Rectal smooth muscle tissue (tissue), 1 donor: ENCODE results near the gene WDR20.
"Not testable (repeated sequence)": the region's sequence is repeated elsewhere in the genome, so short reads cannot be mapped to it uniquely, and the experiment has no call there.

Source experiments
- H3K27ac ChIP-seq: one replicate; pipeline ENCODE4 v1.7.0; 2013; ENCODE audit warnings: low read depth, low read length, inconsistent platforms
- H3K27me3 ChIP-seq: one replicate; pipeline ENCODE4 v1.7.0; 2013; ENCODE audit warnings: low read length; ENCODE audit not compliant: control insufficient read depth, insufficient read depth
- H3K36me3 ChIP-seq: one replicate; pipeline ENCODE4 v1.7.0; 2013; ENCODE audit warnings: low read length; ENCODE audit not compliant: control insufficient read depth, insufficient read depth
- H3K4me1 ChIP-seq: one replicate; pipeline ENCODE4 v1.7.0; 2013; ENCODE audit warnings: low read length; ENCODE audit not compliant: control insufficient read depth, insufficient read depth
- H3K4me3 ChIP-seq: one replicate; pipeline ENCODE4 v1.7.0; 2013; ENCODE audit warnings: low read length
- H3K9ac ChIP-seq: one replicate; pipeline ENCODE4 v1.7.0; 2013; ENCODE audit warnings: low read length

Gene WDR20

GRCh38 chr14:102230481-102231210 lies 90.9 kb downstream of the WDR20 start:
- peaks cover 4% of the 10 kb centered on the region for H3K36me3 ChIP-seq
- no peaks in the 10 kb centered on the region for H3K4me1 ChIP-seq
- no peak overlapping the region for H3K27ac ChIP-seq
- no peak overlapping the region for H3K9ac ChIP-seq
- no peak overlapping the region for H3K4me3 ChIP-seq
- H3K27me3 ChIP-seq: no peaks in the 10 kb centered on the region

- no peak overlapping the region for H3K27ac ChIP-seq
- no peak overlapping the region for H3K4me3 ChIP-seq
- no peak overlapping the region for H3K9ac ChIP-seq
- H3K4me1 ChIP-seq: no peaks in the 10 kb centered on the region
- H3K27me3 ChIP-seq: no peaks in the 10 kb centered on the region
- peaks cover 4% of the 10 kb centered on the region for H3K36me3 ChIP-seq
Measured at GRCh38 chr14:102231476-102232347, 92.0 kb downstream of the WDR20 start.

GRCh38 chr14:102232348-102232625 lies 92.6 kb downstream of the WDR20 start:
- H3K9ac ChIP-seq: no peak overlapping the region
- peaks cover 4% of the 10 kb centered on the region for H3K36me3 ChIP-seq
- H3K27ac ChIP-seq: no peak overlapping the region
- H3K27me3 ChIP-seq: no peaks in the 10 kb centered on the region
- no peak overlapping the region for H3K4me3 ChIP-seq
- H3K4me1 ChIP-seq: no peaks in the 10 kb centered on the region

DNA sequence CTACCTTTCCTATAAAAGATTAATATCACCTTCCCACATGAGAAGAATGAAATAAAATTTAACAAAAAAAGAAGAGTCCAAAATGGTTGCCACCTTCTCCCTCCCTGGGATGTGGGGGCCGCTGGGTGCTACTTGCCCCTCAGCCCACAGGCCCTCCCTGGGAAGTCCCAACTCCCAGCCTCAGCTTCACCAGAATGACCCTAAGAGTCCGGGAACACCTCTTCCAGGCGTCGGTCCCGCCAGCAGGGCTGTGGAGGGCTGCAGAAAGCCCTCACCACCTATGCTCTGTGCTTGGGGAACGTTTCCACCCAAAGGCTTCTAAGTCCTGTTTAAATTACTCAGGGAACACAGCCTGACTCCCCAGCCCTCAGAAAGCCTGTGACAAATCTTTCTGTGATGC lies 93.4 kb downstream of the WDR20 start:
- no peak overlapping the region for H3K9ac ChIP-seq
- no peak overlapping the region for H3K4me3 ChIP-seq
- H3K4me1 ChIP-seq: no peaks in the 10 kb centered on the region
- H3K27me3 ChIP-seq: no peaks in the 10 kb centered on the region
- no peak overlapping the region for H3K27ac ChIP-seq
- H3K36me3 ChIP-seq: peaks cover 4% of the 10 kb centered on the region

DNA sequence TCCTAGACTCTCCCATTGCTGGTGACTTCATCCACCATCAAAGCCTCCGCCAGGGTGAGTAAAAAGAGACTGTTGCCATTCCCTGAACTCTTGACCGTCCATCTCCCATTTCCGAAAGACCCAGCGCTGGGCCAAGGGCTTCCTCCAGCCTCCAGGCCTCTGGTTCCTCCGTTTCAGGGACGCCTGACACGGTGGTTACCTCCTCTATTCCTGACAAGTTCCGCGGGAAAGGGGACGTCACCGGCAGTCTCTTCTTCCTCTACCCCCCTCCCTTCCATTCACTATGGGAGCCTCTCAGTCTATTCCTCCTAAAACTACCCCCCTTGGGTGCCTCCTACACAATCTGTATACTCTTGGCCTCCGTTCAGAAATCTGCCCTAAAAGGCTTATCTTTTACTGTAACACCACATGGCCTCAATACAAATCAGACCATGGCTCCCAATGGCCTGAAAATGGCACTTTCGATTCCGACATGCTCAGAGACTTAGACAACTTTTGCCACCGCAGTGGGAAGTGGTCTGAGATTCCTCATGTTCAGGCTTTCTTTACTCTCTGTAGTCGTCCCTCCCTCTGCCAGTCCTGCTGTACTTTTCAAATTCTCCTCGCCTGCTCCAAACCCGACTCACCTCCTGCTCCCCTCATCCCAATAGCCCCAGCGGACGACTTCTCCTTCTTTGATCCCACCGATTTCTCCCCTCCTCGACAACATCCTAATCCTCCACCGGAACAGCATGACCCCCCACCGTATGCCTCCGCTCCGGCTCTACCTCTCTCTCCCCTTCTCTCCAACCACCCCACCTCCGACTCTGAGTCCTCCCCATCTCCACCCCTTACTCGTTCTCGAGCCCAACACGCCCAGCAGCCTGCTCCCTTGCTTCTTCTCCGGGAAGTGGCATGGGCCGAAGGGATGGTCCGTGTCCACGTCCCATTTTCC lies 94.9 kb downstream of the WDR20 start:
- Histone ChIP-seq H3K4me3 (peak overlapping the region; percentile 25), H3K27ac (no peak overlapping the region), H3K9ac (no peak overlapping the region), H3K4me1 (no peaks in the 10 kb centered on the region), H3K27me3 (no peaks in the 10 kb centered on the region), H3K36me3 (peaks cover 4% of the 10 kb centered on the region)

DNA sequence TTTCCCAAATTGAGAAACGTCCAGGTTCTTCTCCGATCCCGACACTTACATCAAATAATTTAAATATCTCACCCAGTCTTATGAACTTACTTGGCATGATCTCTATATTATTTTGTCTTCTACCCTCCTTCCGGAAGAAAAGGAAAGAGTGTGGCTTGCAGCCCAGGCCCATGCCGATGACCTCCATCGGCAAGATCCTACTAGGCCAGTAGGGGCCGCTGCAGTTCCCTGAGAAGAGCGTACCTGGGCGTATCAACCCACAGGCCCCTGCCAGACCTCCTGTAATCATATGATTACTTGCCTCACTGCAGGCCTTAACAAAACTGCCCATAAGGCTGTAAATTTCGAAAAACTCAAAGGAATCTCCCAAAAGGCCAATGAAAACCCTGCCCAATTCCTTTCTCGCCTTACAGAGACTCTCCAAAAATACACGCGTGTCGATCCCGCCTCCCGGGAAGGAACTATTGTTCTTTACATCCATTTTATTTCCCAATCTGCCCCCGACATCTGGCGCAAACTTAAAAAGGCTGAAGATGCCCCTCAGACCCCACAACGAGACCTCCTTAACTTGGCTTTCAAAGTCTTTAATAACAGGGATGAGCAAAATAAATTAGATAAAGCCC lies 95.7 kb downstream of the WDR20 start:
- Histone ChIP-seq H3K36me3 (peaks cover 3% of the 10 kb centered on the region), H3K9ac (no peak overlapping the region), H3K27ac (no peak overlapping the region), H3K4me3 (peak overlapping the region; percentile 25), H3K27me3 (no peaks in the 10 kb centered on the region), H3K4me1 (no peaks in the 10 kb centered on the region)

GRCh38 chr14:102236026-102236425 lies 96.3 kb downstream of the WDR20 start:
- no peak overlapping the region for H3K27ac ChIP-seq
- no peak overlapping the region for H3K4me3 ChIP-seq
- no peaks in the 10 kb centered on the region for H3K27me3 ChIP-seq
- H3K4me1 ChIP-seq: no peaks in the 10 kb centered on the region
- H3K9ac ChIP-seq: no peak overlapping the region
- H3K36me3 ChIP-seq: no peaks in the 10 kb centered on the region

DNA sequence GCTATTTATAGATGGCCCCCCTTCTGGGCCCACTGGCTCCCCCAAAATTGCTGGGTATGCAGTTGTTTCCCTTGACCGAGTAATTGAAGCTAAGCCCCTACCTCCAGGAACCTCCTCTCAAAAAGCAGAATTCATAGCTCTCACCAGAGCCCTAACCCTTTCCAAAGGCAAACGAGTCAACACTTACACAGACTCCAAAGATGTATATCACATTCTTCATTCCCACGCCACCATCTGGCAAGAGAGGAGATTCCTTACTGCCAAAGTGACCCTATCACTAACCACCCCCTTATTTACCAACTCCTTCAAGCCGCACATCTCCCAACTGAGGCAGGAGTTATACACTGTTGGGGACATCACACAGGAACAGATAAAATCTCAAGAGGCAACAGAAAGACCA lies 98.4 kb downstream of the WDR20 start:
- Histone ChIP-seq H3K27me3 (no peaks in the 10 kb centered on the region), H3K27ac (no peak overlapping the region), H3K4me3 (no peak overlapping the region), H3K4me1 (no peaks in the 10 kb centered on the region), H3K36me3 (no peaks in the 10 kb centered on the region), H3K9ac (no peak overlapping the region)

DNA sequence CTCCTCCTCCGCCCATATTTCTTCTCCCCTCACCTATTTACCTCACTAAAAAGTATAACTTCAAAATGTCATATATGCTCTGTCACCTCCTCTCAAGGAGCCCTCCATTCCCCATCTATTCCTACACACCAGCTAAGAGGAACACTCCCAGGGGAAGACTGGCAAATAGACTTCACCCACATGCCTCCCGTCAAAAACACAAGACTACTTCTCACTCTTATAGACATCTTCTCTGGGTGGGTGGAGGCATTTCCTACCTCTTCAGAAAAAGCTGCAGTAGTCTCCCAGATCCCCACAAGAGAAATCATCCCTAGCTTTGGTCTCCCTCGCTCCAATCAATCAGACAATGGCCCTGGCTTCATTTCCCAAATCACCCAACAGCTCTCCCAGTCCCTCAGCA lies 99.1 kb downstream of the WDR20 start:
- Histone ChIP-seq H3K9ac (no peak overlapping the region), H3K27ac (no peak overlapping the region), H3K36me3 (no peaks in the 10 kb centered on the region), H3K4me1 (no peaks in the 10 kb centered on the region), H3K4me3 (no peak overlapping the region), H3K27me3 (no peaks in the 10 kb centered on the region)

DNA sequence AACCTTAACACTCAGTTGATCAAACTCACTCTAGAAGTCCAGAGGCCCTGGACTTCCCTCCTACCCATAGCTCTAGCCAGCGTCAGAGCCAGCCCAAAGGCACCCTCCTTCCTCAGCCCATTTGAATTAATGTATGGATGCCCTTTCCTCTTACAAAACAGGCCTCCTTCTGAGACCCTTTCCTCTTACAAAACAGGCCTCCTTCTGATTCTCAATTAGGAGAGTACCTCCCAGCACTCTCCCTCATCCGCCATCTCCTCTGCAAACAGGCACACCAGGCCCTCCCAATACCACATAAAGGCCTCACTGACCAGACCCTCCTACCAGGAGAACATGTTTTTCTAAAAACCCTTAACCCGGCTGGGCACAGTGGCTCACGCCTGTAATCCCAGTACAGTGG lies 99.5 kb downstream of the WDR20 start:
- no peak overlapping the region for H3K9ac ChIP-seq
- no peaks in the 10 kb centered on the region for H3K36me3 ChIP-seq
- H3K27me3 ChIP-seq: no peaks in the 10 kb centered on the region
- H3K27ac ChIP-seq: no peak overlapping the region
- no peak overlapping the region for H3K4me3 ChIP-seq
- H3K4me1 ChIP-seq: no peaks in the 10 kb centered on the region

DNA sequence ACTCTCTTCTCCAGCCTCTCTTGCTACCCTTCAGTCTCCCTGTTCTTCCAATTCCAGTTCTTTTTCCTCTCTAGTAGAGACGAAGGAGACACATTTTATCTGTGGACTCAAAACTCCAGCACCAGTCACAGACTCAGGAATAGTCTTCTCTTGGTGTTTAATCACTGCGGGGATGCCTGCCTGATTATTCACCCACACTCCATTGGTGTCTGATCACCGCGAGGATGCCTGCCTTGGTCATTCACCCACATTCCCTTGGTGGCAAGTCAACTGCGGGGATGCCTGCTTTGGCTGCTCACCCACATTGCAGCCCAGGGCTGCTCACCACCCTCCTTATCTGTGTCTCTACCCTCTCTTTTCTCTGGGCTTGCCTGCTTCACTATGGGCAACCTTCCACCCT lies 100.8 kb downstream of the WDR20 start:
- not testable (repeated sequence) for H3K27me3 ChIP-seq

GRCh38 chr14:102241147-102241546 lies 101.5 kb downstream of the WDR20 start:
- no peaks in the 10 kb centered on the region for H3K36me3 ChIP-seq
- H3K4me1 ChIP-seq: no peaks in the 10 kb centered on the region
- no peak overlapping the region for H3K27ac ChIP-seq
- H3K27me3 ChIP-seq: no peaks in the 10 kb centered on the region
- no peak overlapping the region for H3K9ac ChIP-seq
- no peak overlapping the region for H3K4me3 ChIP-seq

More for the DNA sequence above, 100.8 kb downstream of the WDR20 start:
- not testable (repeated sequence) for H3K4me1 ChIP-seq, H3K27ac ChIP-seq, H3K36me3 ChIP-seq, H3K9ac ChIP-seq, H3K4me3 ChIP-seq
